Activated CD8-positive, alpha-beta T cell treated with anti-CD3 and anti-CD28 coated beads, Interleukin-2, amount 10 ng/mL, durations not matched to agents 7 days and 5 days (primary cell): Measurements from ENCODE around the gene STYK1. TPM values are rescaled to one million over a fixed set of nuclear protein-coding genes. Genes with fewer than 3 reads are reported as not detected.
"Not testable (repeated sequence)": the region's sequence is repeated elsewhere in the genome, so short reads cannot be mapped to it uniquely, and the experiment has no call there.

Source experiments
- ATAC-seq: fragments of 150-1000 bp; cut with Tn5 transposase; one replicate; pipeline ENCODE4 v1.10.0; 2021; ENCODE audit warnings: moderate library complexity
- CTCF ChIA-PET: fragments of 350-600 bp; sonication (Branson Sonifier 250); formaldehyde crosslinking; loops from one replicate; lab custom pipeline; 2021; ENCODE audit warnings: antibody characterized with exemption; lab: Charles Lee
- POLR2A ChIA-PET: fragments of 350-600 bp; sonication (Branson Sonifier 250); formaldehyde crosslinking; loops from one replicate; lab custom pipeline; 2021; ENCODE audit warnings: antibody characterized with exemption; lab: Charles Lee
- DNase-seq: peaks from one replicate; pipeline ENCODE4 v3.0.0-alpha.2; 2020
- H3K27ac Mint-ChIP-seq: one replicate; pipeline ENCODE4 v1.8.0; 2021; ENCODE audit warnings: mild to moderate bottlenecking, mixed read lengths
- H3K27me3 Mint-ChIP-seq: one replicate; pipeline ENCODE4 v1.8.0; 2021; ENCODE audit warnings: low read depth, mixed read lengths
- H3K36me3 Mint-ChIP-seq: one replicate; pipeline ENCODE4 v1.8.0; 2021; ENCODE audit warnings: low read depth, mixed read lengths
- H3K4me1 Mint-ChIP-seq: one replicate; pipeline ENCODE4 v1.8.0; 2021; ENCODE audit warnings: low read depth, mixed read lengths
- H3K4me3 Mint-ChIP-seq: one replicate; pipeline ENCODE4 v1.8.0; 2021; ENCODE audit warnings: mild to moderate bottlenecking, mixed read lengths
- H3K9me3 Mint-ChIP-seq: one replicate; pipeline ENCODE4 v1.8.0; 2022; ENCODE audit warnings: mixed read lengths; ENCODE audit not compliant: insufficient read depth
- total RNA-seq, 2 experiments: library from RNA; stranded (reverse); gene quantifications; one replicate each; pipeline ENCODE4 v1.2.3, GENCODE V29; 2021

STYK1 gene
- total RNA-seq, 2 experiments from 2014 or later: 5.3 to 5.9 TPM

GRCh38 chr12:10600988-10601387 lies 72.9 kb downstream of the STYK1 start:
- Mint-ChIP-seq H3K27me3 (no peaks in the 10 kb centered on the region), H3K4me1 (peaks cover 20% of the 10 kb centered on the region), H3K27ac (no peak overlapping the region), H3K4me3 (no peak overlapping the region), H3K9me3 (no peaks in the 10 kb centered on the region), H3K36me3 (peaks cover 50% of the 10 kb centered on the region)
- DNase-seq: no peak
- ChIA-PET POLR2A (interaction anchor here (1.8 kb wide), 1 partner anchor 12 kb away, joined by 10 read pairs; the partner anchor contains the start of gene MAGOHB), CTCF (no interaction called here)
- no peak for ATAC-seq

DNA sequence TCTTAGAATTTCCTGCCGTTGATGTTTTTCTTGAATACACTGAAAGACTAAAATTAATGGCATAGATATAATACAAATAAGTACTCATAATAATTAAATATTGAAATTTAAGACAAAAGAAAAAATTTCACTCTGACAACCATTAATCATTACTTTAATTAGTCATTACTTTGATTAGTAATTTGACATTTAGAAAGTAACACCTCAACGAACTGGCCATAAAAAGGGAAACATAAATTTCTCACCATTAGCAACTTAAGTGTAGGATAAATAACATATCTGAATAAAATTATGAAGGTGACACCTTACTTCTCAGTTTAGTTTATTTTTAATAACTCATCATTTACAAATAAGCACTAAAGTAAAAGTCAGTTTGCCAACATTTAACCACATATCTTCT lies 78.0 kb downstream of the STYK1 start:
- H3K4me1 Mint-ChIP-seq: no peaks in the 10 kb centered on the region

GRCh38 chr12:10590966-10591365 lies 82.9 kb downstream of the STYK1 start:
- H3K36me3 Mint-ChIP-seq: peaks cover 58% of the 10 kb centered on the region
- no peaks in the 10 kb centered on the region for H3K9me3 Mint-ChIP-seq
- POLR2A ChIA-PET: no interaction called here
- no peak overlapping the region for H3K27ac Mint-ChIP-seq
- no peaks in the 10 kb centered on the region for H3K27me3 Mint-ChIP-seq
- no peak overlapping the region for H3K4me3 Mint-ChIP-seq
- CTCF ChIA-PET: no interaction called here
- ATAC-seq (no peak), DNase-seq (no peak)
- no peaks in the 10 kb centered on the region for H3K4me1 Mint-ChIP-seq

More for the DNA sequence above, 78.0 kb downstream of the STYK1 start:
- Mint-ChIP-seq H3K9me3 (no peaks in the 10 kb centered on the region), H3K27ac (no peak overlapping the region), H3K27me3 (no peaks in the 10 kb centered on the region), H3K36me3 (peaks cover 50% of the 10 kb centered on the region), H3K4me3 (no peak overlapping the region)
- DNase-seq: no peak
- ChIA-PET POLR2A (interaction anchor here (2.4 kb wide), 1 partner anchor 17 kb away, joined by 6 read pairs; the partner anchor contains the start of gene MAGOHB), CTCF (no interaction called here)
- ATAC-seq: no peak

DNA sequence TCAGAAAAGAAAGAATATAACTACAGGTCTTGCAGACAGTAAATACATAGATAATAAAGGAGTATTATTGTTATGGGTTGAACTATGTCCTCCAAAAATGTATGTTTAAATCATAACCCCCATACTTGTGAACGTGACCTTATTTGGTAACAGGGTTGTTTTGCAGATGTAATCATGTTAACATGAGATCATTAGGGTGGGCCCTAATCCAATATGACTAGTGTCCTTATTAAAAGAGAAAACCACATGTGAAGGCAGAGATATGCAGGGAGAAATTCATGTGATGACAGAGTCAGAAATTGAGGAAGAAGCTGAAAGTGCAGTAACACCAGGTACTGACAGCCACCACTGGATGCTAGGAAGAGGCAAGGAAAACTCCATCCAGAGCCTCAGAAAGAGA lies 89.4 kb downstream of the STYK1 start:
- Mint-ChIP-seq H3K9me3 (peaks cover 16% of the 10 kb centered on the region), H3K27me3 (no peaks in the 10 kb centered on the region), H3K4me1 (peaks cover 3% of the 10 kb centered on the region), H3K36me3 (peaks cover 59% of the 10 kb centered on the region), H3K4me3 (no peak overlapping the region), H3K27ac (no peak overlapping the region)
- DNase-seq (no peak), ATAC-seq (no peak)
- ChIA-PET POLR2A (interaction anchor here (1.4 kb wide), 1 partner anchor 29 kb away, joined by 6 read pairs; the partner anchor contains the start of gene MAGOHB), CTCF (no interaction called here)

GRCh38 chr12:10582704-10583103 lies 91.1 kb downstream of the STYK1 start:
- Mint-ChIP-seq H3K27me3 (no peaks in the 10 kb centered on the region), H3K36me3 (peaks cover 49% of the 10 kb centered on the region), H3K4me3 (no peak overlapping the region), H3K27ac (no peak overlapping the region), H3K4me1 (peaks cover 3% of the 10 kb centered on the region), H3K9me3 (peaks cover 16% of the 10 kb centered on the region)
- no peak for ATAC-seq
- ChIA-PET POLR2A (no interaction called here), CTCF (no interaction called here)
- DNase-seq: no peak

DNA sequence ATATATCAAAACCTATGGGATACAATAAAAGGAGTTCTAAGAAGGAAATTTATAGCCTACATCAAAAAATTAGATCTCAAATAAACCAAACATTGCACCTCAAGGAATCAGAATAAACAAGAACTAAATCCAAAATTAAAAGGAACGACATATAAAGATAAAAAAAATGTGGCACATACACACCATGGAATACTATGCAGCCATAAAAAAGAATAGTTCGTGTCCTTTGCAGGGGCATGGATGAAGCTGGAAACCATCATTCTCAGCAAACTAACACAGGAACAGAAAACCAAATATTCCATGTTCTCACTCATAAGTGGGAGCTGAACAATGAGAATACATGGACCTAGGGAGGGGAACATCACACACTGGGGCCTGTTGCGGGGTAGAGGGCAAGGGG lies 91.7 kb downstream of the STYK1 start:
- H3K4me3 Mint-ChIP-seq, ATAC-seq, H3K27ac Mint-ChIP-seq, H3K27me3 Mint-ChIP-seq, H3K4me1 Mint-ChIP-seq, POLR2A ChIA-PET, DNase-seq: not testable (repeated sequence)
- peaks cover 44% of the 10 kb centered on the region for H3K36me3 Mint-ChIP-seq
- H3K9me3 Mint-ChIP-seq: peaks cover 16% of the 10 kb centered on the region
- CTCF ChIA-PET: interaction anchor here (1.1 kb wide), 1 partner anchor 168 kb away, joined by 3 read pairs; no protein-coding TSS in a partner anchor

GRCh38 chr12:10574307-10574706 lies 99.5 kb downstream of the STYK1 start:
- CTCF ChIA-PET: interaction anchor here (0.9 to 1.0 kb wide), 2 partner anchors 11 to 421 kb away, joined by 3 read pairs; no protein-coding TSS in a partner anchor
- Mint-ChIP-seq H3K27me3 (no peaks in the 10 kb centered on the region), H3K4me1 (peaks cover 17% of the 10 kb centered on the region), H3K27ac (no peak overlapping the region), H3K9me3 (no peaks in the 10 kb centered on the region), H3K36me3 (peaks cover 51% of the 10 kb centered on the region), H3K4me3 (no peak overlapping the region)
- POLR2A ChIA-PET: no interaction called here
- ATAC-seq (no peak), DNase-seq (no peak)

GRCh38 chr12:10572021-10572490 lies 101.8 kb downstream of the STYK1 start:
- POLR2A ChIA-PET, H3K4me3 Mint-ChIP-seq, H3K27me3 Mint-ChIP-seq, ATAC-seq, H3K9me3 Mint-ChIP-seq, CTCF ChIA-PET, H3K27ac Mint-ChIP-seq, DNase-seq: not testable (repeated sequence)
- H3K36me3 Mint-ChIP-seq: peaks cover 64% of the 10 kb centered on the region
- peaks cover 33% of the 10 kb centered on the region for H3K4me1 Mint-ChIP-seq

DNA sequence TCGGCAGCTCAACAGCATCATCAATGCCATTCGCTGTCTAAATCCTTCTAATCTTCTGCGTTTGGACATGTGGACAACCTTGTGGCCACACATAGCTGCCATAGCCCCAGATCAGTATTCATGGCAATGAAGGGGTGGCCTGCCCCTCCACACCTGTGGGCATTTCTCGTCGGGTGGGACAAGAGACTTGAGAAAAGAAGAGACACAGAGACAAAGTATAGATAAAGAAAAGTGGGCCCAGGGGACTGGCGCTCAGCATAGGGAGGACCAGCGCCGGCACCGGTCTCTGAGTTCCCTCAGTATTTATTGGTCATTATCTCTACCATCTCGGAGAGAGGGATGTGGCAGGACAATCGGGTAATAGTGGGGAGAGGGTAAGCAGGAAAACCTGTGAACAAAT lies 102.7 kb downstream of the STYK1 start:
- Mint-ChIP-seq H3K4me3 (no peak overlapping the region), H3K27ac (no peak overlapping the region), H3K36me3 (peaks cover 70% of the 10 kb centered on the region), H3K4me1 (peaks cover 40% of the 10 kb centered on the region), H3K27me3 (no peaks in the 10 kb centered on the region), H3K9me3 (no peaks in the 10 kb centered on the region)
- ChIA-PET CTCF (no interaction called here), POLR2A (interaction anchor here (0.9 kb wide), 1 partner anchor 16 kb away, joined by 3 read pairs; no protein-coding TSS in a partner anchor)
- DNase-seq: no peak
- ATAC-seq: no peak

Other genes starting within 250 kb of the STYK1 start
- gene KLRC2, start 238.0 kb downstream of the STYK1 start, total RNA-seq: 1 to 10 TPM; 1.6 to 1.7 TPM
- gene KLRC1, start 220.7 kb downstream of the STYK1 start, total RNA-seq: 1 to 10 TPM; 4.9 to 5.0 TPM
- 1 to 10 TPM; 1.8 to 2.3 TPM for gene EIF2S3B, start 168.2 kb downstream of the STYK1 start, total RNA-seq
- 10 to 100 TPM; 73.9 to 76.9 TPM for gene MAGOHB, start 60.4 kb downstream of the STYK1 start, total RNA-seq
- gene YBX3, start 49.3 kb upstream of the STYK1 start, total RNA-seq: 10 to 100 TPM; 85.4 to 91.9 TPM
- not detected for gene TAS2R7, start 128.6 kb upstream of the STYK1 start, total RNA-seq
- gene TAS2R8, start 133.2 kb upstream of the STYK1 start, total RNA-seq: not detected
- gene TAS2R9, start 136.1 kb upstream of the STYK1 start, total RNA-seq: not detected
- not detected for gene TAS2R10, start 152.3 kb upstream of the STYK1 start, total RNA-seq
- gene PRR4, start 175.4 kb upstream of the STYK1 start, total RNA-seq: 1 to 10 TPM; 1.3 to 2.9 TPM
- gene PRH1, start 210.2 kb upstream of the STYK1 start, total RNA-seq: 10 to 100 TPM; 21.3 to 21.4 TPM
- 1 to 10 TPM; 1.0 to 1.1 TPM for gene TAS2R13, start 235.5 kb upstream of the STYK1 start, total RNA-seq